NB4 (cell line): ENCODE results near the gene SKAP2.

ENCODE experiments used
- CTCF ChIP-seq: IDR thresholded peaks from one replicate; pipeline ENCODE4 v1.5.1; 2012; ENCODE audit warnings: low read depth, low read length
- MYC ChIP-seq: IDR thresholded peaks from 2 replicates; pipeline ENCODE4 v1.6.1; 2011; ENCODE audit warnings: low read depth, low read length
- POLR2A ChIP-seq: IDR thresholded peaks from 2 replicates; pipeline ENCODE4 v1.6.1; 2011; ENCODE audit warnings: mild to moderate bottlenecking; ENCODE audit not compliant: insufficient read length; ENCODE audit errors: extremely low read depth

- TF ChIP-seq POLR2A, result no peak
- no peak for TF ChIP-seq CTCF
- no peak for TF ChIP-seq MYC
These were observed 138.3 kb downstream of the SKAP2 start for GRCh38 chr7:26726051-26726450.
